HG02642 (cell line): ENCODE measurements around the gene PODXL.
"Not testable (repeated sequence)": the region's sequence is repeated elsewhere in the genome, so short reads cannot be mapped to it uniquely, and the experiment has no call there.

Experiments
- ATAC-seq: cut with Tn5 transposase; IDR thresholded peaks from one replicate; pipeline ENCODE4 v1.9.1; 2021; ENCODE audit warnings: mild to moderate bottlenecking; ENCODE audit not compliant: unreplicated experiment, poor library complexity

Gene PODXL

DNA sequence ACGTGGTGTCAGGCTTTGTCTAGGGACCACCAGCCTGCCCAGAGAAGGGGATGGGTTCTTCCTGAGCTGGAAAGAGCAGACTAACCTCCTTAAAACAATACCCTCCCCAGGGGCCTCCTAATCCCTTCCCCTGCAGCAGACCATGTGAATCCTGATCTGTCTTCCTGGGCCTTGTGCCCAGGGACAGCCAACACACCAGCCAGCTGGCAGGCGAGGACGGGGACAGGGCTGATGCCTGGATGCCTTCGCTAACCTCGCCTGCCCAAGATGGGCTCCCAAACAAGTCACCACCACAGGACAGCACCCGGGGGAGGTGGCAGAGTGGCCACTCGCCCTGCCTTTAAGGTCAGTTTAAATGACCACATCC is 17.6 kb downstream of the PODXL start:
- no peak for ATAC-seq

DNA sequence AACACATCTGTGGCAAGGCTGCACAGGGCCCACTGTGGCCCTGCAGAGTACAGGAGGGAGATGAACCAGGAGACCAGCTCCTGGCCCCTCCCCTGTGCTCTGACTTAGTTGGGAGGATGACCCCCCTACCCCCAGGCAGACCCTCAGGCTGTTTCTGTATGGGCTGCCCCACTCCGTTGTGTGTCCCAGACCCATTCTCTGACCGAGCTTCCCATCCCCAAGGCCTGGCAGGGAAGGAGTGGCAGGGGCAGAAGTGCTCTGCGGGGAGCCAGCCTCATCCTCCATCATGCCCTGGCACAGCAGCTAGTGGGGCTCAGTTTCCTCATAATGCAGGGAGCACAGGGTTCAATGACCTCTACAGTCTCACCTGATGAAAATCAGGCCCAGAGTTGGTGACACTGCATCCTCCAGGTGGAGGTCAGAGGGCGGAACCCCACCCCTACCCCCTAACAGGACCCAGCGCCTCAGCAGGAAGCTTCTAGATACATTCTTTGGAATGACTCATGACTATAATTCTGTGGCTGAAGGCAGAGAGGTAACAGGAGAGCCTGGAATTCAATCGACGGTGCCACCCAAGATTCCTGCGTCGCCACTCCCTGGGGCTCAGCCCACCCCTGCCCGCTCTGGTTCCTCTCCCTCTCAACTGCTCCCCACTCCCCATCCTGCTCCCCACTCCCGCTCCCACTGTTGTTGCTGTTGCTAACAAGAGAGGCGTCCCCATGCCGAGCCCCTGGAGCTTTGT is 18.2 kb downstream of the PODXL start:
- no peak for ATAC-seq

DNA sequence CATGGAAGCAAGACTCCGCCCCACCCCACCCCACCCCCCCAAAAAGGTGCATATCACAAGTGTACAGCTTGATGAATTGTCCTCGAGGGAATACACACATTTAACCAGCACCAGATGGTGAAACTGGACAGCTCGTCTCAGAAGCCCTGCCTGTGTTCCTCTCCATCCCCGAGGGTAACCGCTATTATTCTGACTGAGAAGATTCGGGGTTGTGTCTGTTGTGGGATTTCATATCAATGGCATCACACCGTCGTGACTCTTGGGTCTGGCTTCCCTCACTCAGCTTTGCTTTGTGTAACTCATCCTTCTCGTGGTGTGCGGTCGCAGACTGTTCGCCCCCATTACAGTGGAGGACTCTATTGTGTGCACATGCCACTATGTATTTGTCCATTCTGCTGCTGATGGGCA is 18.9 kb downstream of the PODXL start:
- ATAC-seq, result no peak

DNA sequence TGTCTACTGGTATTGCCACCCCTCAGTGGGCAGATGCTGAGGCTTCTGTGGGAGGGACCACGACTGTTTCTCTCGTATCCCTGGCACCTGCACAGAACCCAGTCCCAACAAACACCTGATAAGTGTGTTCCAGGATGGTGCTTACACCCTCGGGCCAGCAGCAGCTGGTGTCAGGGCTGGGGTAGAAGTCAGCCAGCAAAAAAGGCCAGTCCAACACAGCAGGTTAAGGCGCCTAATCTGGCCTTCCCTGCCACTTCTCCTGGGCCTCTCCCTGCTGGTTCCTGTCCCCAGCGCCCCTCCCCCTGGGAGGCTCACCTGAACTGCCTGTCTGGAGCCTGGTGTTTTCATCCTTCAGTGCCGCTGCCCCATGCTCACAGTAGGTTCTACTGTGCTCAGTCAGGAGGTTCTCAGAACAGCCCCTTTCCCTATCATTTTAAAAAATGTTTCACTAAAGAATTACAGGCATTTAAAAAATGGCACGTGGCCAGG is 20.0 kb downstream of the PODXL start:
- ATAC-seq, result no peak

DNA sequence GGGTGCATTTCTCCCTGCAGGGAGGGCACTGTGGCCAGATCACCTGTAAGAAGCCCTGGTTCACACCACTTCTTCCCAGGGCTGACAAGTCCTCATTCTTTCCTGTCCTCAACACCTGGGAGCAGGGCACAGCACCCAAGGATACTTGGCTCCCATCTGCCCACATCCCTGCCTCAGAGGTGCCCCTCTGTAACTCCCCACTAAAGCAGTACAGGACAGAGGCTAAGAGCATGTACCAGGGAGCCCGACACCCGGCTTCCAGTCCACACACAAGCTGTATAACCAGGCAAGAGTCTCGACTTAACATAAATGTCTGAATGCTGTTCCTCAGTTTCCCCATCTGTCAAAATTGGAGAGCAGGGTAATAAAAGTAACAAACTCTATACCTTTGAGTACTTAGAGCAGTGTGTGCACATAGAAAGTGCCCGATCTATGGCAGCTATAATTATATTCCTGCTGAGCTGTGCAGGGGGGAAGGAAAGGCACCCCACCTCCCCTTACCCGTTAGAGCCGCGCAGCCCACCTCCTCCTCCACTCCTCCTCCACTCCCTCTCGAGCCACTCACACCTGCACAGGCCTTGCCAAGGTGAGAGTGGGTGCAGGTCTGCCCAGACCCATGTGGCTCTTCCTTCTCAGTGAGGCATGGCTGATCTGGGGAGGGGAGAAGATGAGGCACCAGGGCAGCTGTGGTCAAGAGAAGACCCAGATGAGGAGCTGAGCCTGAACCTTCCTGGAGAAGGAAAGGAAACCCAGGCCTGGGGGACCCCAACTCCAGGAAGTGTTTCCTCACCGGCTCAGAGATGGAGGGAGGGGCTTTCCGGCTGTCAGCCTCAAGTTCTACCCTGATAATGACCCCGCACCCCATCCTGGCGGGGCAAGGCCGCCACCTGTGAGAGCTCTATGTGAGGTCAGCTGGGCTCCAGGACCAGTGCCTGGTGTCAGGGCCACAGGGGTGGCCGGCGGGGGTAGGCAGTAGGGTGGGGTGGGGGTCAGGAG is 22.6 kb downstream of the PODXL start:
- no peak for ATAC-seq

DNA sequence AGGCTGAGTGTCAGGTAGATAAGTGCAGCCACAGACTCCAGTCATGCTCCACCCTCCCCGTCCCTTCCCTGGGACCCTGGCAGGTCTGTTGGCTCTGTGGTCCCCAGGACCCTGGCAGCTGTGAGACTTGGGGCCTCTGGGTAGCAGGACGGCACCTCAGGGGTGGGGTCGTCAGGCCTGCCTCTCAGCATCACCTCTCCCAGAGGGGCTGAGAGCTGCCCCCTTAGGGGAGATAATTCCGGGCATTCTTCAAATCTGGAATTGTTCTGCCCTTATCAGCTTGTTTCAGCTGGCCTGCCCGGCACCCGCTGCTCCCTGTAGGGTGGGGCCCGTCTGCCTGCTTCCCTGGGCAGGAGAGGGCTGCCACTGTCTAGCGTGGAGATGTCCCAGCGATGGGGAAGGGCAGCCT is 23.3 kb downstream of the PODXL start:
- ATAC-seq, result no peak

DNA sequence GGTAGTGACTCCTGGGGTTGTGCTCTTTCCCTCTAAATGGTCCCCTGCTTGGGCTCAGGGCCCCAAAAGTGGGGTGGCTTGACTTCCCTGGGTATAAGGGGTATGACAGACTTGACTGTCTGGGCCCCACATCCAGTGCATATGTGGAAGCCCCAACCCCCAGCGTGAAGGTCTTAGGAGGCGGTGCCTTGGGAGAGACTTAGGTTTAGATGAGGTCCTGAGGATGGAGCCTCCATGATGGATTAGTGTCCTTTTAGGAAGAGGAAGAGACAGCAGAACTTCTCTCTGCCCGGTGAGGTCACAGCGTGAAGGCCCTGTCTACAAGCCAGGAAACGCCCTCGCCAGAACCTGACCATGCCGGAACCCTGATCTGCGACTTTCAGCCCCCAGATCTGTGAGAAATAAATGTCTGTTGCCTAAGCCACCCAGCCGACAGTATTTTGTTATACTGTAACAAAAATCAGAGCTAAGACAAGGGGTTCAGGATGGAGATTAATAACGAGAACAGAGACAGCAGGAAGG is 23.8 kb downstream of the PODXL start:
- no peak for ATAC-seq

DNA sequence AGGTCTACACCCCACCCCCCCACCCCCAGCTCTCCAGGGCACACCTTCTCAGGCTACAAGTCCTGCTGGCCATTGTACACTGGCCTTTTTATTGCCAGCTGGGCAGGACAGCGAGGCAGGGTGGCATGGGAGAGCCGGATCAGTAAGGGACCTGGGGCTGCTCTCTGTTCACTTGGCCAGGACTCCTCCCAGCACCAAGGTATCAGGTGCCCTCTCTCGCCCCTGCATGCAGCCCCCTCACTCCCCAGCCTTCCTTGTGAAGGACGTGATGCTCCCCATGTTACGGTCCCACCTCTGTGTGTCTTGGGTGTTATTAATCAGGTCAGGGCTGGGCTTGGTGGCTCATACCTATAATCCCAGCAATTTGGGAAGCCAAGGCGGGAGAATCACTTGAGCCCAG is 26.3 kb downstream of the PODXL start:
- no peak for ATAC-seq

DNA sequence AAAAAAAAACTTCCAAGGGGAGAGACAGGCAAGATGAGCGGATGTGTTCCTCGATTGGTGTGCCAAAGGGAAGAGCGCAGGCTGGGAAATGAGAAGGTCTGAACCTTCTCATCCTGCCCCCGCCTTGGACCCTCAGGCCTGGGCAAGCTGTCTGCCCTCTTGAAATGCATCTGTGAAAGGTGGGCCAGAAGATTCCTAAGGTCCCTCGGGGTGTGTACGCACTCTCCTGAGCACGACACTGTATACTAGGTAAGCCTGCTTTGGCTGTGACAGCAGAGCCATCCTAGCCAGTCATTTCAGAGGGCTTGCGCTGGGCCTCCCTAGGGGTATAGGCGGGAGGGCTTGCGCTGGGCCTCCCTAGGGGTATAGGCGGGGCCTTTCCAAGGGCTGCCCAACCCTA is 26.8 kb downstream of the PODXL start:
- no peak for ATAC-seq

DNA sequence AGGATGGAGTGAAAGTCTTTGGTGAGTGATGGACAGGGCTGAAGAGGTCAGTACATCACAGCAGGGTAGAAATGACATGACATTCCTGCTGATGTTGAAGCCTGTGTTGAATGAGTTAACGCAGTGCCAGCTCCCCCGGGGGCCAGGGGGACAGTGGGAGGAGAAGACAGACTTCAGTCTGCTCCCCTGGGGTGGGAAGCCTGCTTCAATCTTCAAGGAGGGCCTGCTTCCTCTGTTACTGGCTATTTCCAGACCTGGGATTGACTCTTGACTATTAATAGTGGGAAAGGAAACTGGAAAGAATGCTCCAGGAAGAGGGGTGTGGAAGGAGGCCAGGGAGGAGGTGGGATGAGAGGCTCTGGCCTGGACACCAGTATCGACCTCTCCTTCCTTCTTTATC is 27.2 kb downstream of the PODXL start:
- ATAC-seq, result no peak

DNA sequence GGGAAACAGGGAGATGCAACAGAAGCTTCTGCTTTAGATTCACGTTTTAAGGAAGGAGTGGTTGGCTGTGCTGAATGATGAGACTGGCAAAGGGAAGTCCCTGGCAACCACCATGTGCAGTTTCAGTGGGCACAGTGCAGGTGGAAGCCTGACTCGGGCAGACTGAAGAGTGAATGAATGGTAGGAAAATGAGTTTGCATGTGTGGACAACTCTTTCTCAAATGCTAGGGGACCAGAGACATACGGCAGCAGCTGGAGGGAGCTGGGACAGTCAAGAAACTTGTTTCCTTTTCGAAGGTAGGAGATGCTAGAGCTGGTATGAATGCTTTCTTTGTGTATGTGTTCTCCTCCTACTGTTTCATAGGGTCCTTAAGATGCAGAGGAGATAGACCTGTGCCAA is 29.0 kb downstream of the PODXL start:
- ATAC-seq, result no peak

DNA sequence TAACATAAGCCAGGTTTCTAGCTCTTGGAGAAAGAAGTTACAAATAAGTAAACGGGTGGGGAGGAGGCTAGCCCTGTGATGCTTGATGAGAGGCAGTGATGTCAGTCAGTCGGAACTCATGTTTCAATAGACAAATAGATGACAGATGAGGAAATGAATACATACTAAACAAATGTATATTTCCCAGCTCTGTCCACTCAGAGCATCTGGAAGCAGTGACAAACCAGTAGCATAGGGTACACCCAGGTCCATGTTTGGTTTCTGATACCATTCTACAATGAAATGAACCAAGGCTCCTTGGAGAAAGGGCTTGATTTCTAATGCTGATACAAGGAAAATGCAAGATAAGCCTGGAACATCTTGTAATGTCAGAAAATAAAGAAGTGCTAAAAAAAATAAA is 30.6 kb downstream of the PODXL start:
- no peak for ATAC-seq

DNA sequence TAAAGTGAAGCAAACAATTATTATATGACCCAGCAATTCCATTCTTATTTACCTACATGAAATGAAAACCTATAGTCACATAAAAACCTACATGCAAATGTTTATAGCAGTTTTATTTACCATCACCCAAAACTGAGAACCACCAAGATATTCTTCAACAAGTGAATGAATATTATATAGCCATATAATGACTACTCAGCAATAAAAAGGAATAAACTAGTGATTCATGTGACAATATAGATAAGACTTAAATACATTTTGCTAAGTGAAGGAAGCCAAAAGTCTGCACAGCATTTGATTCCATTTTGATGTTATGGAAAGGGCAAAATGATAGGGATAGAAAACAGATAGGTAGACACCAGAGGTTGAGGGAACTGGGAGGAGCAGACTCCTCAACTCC is 31.7 kb downstream of the PODXL start:
- ATAC-seq, result no peak

DNA sequence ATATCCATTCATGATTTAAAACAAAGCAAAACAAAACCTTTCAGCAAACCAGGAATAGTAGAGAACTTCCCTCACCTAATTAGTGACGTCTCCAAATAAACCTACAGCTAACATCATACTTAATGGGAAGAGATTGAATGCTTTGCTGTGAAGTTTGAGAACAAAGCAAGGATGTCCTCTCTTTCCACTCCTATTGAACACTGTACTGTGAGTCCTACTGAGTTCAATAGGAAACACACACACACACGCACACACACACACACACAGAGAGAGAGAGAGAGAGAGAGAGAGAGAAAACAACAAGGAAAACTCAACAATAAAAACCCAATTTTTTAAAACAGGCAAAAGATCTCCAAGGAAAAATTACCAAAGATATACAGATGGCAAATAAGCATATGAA is 32.3 kb downstream of the PODXL start:
- no peak for ATAC-seq

DNA sequence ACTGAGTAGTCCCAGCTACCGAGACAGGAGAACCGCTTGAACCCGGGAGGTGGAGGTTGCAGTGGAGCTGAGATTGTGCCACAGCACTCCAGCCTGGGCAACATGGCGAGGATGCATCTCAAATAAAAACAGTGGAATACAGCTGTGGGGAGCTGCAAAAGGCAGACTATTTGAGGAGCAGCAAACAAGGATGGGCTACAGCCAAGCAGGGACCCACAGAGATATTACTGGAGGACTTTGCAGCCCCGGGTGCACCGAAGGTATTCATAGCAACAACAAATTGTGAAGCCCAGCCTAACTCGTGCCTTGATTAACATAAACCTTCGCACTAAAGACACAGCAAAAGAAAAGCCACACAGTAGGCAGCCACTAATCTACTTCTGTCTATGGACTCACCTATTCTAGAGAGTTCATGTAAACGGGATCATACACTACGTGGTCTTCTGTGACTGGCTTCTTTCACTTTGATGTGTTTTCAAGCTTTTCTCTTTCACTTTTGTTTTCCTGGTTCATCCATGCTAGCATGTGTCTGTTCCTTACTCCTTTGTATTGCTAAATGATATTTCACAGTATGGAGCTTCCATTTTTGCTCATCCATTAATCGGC is 34.0 kb downstream of the PODXL start:
- ATAC-seq, result no peak

DNA sequence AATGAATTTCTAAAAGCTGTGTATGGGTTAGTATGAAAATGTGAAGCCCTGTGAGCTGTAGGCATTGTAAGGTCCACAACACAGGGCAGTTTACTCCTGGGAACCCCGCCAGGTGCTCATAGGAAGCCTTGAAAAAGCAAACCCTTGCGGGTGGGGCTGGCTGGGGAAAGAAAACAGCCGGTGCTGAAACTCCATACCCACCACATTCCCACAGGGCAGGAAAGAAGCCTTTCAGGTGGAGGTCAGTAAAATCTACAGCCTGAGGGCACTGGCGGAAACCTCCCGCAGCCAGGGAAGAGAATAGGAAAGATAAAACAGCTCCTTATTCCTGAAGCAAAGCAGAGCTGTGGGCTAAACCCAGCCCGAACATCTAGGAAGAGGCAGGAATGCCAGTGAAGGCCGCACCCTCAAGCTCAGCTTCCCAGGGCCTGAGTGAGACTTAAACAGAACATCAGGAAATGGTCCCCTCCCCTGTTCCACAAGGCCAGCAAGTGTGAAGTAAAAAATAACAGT is 34.7 kb downstream of the PODXL start:
- ATAC-seq, result no peak

DNA sequence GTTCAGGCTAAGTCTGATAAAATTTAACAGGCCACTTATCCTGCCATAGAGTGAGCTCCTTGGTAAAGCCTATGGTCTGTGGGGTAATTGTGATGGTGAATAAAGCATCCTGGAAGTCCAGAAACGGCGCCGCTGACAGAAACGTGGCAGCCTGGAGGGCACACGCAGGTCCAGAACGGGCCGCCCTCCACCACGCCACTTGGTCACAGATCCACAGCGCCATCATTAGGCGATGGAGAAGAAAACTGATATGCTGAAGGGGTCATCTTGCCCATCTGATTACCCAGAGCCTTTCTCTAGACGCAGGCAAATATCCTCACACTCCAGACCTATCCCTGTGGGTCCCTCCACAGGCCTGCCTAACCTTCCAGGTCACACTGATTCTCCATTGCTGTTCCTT is 37.8 kb downstream of the PODXL start:
- ATAC-seq, result no peak

DNA sequence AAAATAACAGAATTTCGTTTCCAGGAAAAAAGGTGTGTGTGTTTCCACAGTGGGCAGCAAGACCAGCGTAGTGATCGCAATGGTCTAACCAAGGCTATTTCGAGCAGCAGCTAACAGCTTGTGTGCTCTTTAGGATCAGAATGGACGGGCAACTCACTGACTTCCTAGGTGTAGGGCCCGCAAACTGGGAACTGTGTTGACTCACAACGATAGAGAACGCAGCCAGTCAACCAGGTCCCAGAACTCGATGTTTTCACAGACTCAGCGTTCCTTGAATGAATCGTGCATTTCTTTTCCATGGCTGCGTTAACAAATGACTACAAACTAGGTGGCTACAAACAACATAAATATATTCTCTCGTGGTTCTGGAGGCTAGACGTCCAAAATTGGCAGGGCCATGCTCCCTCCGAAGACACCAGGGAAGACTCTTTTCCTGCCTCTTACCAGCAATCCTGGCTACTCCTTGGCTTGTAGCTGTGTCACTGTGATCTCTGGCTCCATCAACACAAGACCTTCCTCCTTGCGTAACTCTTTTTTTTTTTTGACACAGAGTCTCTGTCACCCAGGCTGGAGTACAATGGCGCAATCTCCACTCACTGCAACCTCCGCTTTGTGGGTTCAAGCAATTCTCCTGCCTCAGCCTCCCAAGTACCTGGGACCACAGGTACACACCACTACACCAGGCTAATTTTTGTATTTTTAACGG is 39.1 kb downstream of the PODXL start:
- ATAC-seq, result no peak

DNA sequence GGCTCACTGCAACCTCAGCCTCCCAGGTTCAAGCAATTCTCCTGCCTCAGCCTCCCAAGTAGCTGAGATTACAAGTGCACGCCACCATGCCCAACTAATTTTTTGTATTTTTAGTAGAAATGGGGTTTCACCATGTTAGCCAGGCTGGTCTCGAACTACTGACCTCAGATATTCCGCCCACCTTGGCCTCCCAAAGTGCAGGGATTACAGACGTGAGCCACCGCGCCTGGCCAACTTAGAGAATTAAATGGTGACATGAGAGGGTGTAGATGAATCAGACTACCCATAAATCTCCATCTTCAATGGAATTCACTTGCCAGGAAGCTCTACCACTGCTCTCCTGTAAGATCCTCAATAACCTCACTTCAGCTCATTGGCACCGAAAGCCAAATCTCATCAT is 41.0 kb downstream of the PODXL start:
- ATAC-seq, result not testable (repeated sequence)
